Stimulated activated naive B cell treated with anti-CD40 and anti-IgM and Interleukin-4, amounts not matched to agents 10 μg/mL and 1 μg/mL and 100 μg/mL, for 72 hours (primary cell): ENCODE measurements around the gene CEACAM20.

ENCODE experiments used
- ATAC-seq, 2 donors: fragments of 150-1000 bp; cut with Tn5 transposase; replicated peaks; 2 replicates each; pipeline ENCODE4 v1.10.0; 2021; ENCODE audit warnings: moderate library complexity in 1 of 2
- DNase-seq: peaks from one replicate; pipeline ENCODE4 v3.0.0; 2021
- H3K27ac Mint-ChIP-seq: one replicate; pipeline ENCODE4 v1.8.0; 2022; ENCODE audit warnings: mild to moderate bottlenecking, mixed read lengths
- H3K27me3 Mint-ChIP-seq, 2 donors: one replicate each; pipeline ENCODE4 v1.8.0; 2022; ENCODE audit warnings: mixed read lengths in 2 of 2
- H3K36me3 Mint-ChIP-seq, 2 donors: one replicate each; pipeline ENCODE4 v1.8.0; 2022; ENCODE audit warnings: mixed read lengths in 2 of 2, mild to moderate bottlenecking in 1 of 2
- H3K4me1 Mint-ChIP-seq, 2 donors: one replicate each; pipeline ENCODE4 v1.8.0; 2022; ENCODE audit warnings: mixed read lengths in 2 of 2, mild to moderate bottlenecking in 1 of 2
- H3K4me3 Mint-ChIP-seq, 2 donors: one replicate each; pipeline ENCODE4 v1.8.0; 2022; ENCODE audit warnings: mild to moderate bottlenecking in 2 of 2, mixed read lengths in 2 of 2, moderate library complexity in 1 of 2
- H3K9me3 Mint-ChIP-seq, 2 donors: one replicate each; pipeline ENCODE4 v1.8.0; 2022; ENCODE audit warnings: mixed read lengths in 2 of 2, mild to moderate bottlenecking in 1 of 2

The CEACAM20 gene

DNA sequence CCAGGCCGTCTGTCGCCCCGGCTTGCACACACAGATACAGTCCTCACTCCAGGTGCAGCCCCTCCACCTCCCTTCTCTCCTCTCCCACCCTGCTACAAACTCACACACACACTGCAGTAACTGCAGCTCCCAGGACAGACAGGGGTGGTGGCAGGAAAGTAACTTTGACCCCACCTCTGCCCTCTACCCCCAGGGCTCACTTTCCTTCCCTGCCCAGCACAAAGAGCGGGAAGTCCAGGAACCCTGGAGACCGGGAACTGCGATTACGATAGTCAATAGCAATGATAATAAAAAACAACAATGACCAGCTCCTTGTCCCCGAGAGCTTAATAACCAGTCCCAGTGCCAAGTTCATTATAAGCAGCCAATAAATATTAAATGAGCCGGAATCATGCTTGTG is at the start of gene CEACAM20:
CEACAM20 (minus strand) TSS at position 140 of the 400 bp plus-strand sequence. CDS start 166 bp downstream, outside the sequence.
- Mint-ChIP-seq H3K4me3 (no peak within 1 kb of the TSS), H3K27ac (no peak within 1 kb of the TSS), H3K9me3 (peaks cover 5 to 11% of the 10 kb centered on the region in 2 donors), H3K36me3 (no peaks in the 10 kb centered on the region), H3K4me1 (no peaks in the 10 kb centered on the region), H3K27me3 (peaks cover 31 to 35% of the 10 kb centered on the region in 2 donors)
- DNase-seq: no peak
- no peak for ATAC-seq

DNA sequence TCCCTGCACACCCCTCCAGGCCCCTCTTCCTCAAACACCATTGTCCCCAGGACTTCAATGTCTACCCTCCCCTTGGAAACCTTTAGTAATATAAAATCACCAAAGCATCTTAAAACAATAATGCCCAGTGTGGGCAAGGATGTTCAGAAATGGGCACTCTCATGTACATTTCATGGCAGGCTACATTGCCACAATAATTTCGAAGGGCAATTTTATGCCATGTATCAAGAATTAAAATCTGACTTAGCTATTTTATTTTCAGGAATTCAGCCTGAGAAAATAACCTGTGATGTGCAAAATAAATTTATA is 48.0 kb upstream of the CEACAM20 start:
- no peak for ATAC-seq

GRCh38 chr19:44576843-44577565 is 47.5 kb upstream of the CEACAM20 start:
- H3K36me3 Mint-ChIP-seq: no peaks in the 10 kb centered on the region
- no peak overlapping the region for H3K27ac Mint-ChIP-seq
- peak; percentile 51 to 54 for ATAC-seq
- no peak overlapping the region for H3K4me3 Mint-ChIP-seq
- no peaks in the 10 kb centered on the region for H3K9me3 Mint-ChIP-seq
- H3K4me1 Mint-ChIP-seq: no peaks in the 10 kb centered on the region
- no peaks in the 10 kb centered on the region for H3K27me3 Mint-ChIP-seq
- DNase-seq: no peak

More for the DNA sequence above, 48.0 kb upstream of the CEACAM20 start:
- H3K4me1 Mint-ChIP-seq: no peaks in the 10 kb centered on the region
- no peak overlapping the region for H3K4me3 Mint-ChIP-seq
- DNase-seq: no peak
- no peaks in the 10 kb centered on the region for H3K9me3 Mint-ChIP-seq
- peaks cover 4 to 5% of the 10 kb centered on the region in 2 donors for H3K27me3 Mint-ChIP-seq
- no peaks in the 10 kb centered on the region for H3K36me3 Mint-ChIP-seq
- no peak overlapping the region for H3K27ac Mint-ChIP-seq

DNA sequence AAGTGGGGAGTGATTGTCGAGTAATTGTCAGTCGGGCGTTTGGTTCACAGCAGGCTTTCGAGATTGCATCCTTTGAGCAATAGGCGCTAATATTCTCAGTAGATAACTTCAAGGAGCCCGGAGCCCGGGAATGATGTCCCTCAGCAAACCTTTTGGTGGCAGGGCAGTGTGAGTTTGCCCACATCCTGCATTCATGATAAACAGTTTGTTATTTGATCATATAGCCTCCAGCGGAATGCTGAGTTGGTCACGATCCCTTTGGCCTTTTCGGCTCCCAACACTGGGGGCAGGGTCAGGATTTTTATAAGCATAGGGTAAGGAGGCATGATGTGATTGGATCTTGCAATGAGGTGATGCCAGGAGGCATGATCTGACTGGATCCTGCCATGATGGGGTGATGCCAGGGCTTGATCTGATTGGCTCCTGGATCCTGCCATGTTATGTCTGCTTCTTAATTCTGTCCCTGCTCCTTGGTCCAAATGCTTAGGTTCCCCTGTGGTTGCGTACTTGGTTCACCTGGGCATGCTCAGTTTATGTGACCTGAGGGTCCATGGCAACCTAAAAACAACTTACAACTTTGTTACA is 45.7 kb upstream of the CEACAM20 start:
- H3K4me3 Mint-ChIP-seq: no peak overlapping the region
- no peaks in the 10 kb centered on the region for H3K36me3 Mint-ChIP-seq
- H3K9me3 Mint-ChIP-seq: no peaks in the 10 kb centered on the region
- H3K4me1 Mint-ChIP-seq: peaks cover 0 to 5% of the 10 kb centered on the region in 2 donors
- H3K27ac Mint-ChIP-seq: no peak overlapping the region
- ATAC-seq: no peak
- peaks cover 0 to 3% of the 10 kb centered on the region in 2 donors for H3K27me3 Mint-ChIP-seq
- DNase-seq: no peak

DNA sequence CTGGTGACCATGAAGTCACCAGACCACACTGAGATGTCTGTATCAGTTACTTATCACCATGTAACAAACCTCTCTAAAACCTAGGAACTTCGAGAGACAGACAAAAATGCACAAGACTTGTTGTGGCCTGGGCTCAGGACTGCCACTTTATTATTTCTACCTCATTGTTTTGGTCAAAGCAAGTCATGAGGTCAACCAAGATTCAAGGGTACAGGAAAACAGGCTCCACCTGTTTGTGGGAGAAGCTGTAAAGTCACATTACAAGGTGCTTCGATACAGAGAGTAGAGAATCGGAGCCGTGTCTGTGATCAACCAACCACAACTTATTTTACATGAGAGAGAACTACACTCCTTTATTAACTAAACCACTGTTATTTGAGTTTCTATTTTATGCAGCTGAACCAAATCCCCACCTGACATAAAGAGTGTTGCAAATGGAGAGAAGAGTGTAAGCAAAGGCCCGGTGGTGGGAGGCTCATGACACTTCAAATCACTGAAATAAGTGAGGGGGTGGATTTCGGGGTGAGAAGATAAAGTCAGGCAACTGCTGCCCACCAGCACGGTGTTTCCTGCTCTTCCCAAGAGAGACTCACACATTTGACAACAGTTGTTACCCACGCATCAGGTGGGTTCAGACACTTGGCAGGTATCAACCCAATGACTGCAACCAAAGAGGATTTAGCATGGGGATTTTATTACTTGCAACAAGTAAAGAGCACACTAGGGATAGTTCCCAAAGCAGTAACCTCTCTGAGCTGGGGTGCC is 44.9 kb upstream of the CEACAM20 start:
- H3K27ac Mint-ChIP-seq: no peak overlapping the region
- no peaks in the 10 kb centered on the region for H3K9me3 Mint-ChIP-seq
- H3K4me3 Mint-ChIP-seq: no peak overlapping the region
- H3K36me3 Mint-ChIP-seq: no peaks in the 10 kb centered on the region
- peaks cover 0 to 5% of the 10 kb centered on the region in 2 donors for H3K4me1 Mint-ChIP-seq
- no peak for DNase-seq
- peaks cover 0 to 5% of the 10 kb centered on the region in 2 donors for H3K27me3 Mint-ChIP-seq
- no peak for ATAC-seq

DNA sequence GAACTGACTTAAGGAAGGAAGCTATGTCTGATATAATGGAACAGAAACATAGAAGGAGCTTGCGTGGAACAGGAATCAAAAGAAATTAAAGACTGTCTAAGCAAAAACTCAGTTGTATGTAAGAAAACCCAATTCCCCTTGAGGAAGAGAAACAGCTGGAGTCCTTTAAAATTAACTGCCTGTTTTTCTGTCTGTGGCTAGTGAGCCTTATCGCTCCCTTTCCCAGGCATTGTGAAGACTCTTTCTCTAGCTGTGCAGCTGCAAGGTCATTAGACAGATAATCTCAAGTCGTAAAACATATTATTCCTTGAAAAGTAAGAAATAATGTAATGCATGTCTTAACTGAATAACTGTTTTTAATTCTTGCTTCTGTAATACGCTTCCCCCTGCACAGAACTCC is 44.2 kb upstream of the CEACAM20 start:
- no peak for ATAC-seq
- no peaks in the 10 kb centered on the region for H3K36me3 Mint-ChIP-seq
- H3K27me3 Mint-ChIP-seq: peaks cover 0 to 5% of the 10 kb centered on the region in 2 donors

DNA sequence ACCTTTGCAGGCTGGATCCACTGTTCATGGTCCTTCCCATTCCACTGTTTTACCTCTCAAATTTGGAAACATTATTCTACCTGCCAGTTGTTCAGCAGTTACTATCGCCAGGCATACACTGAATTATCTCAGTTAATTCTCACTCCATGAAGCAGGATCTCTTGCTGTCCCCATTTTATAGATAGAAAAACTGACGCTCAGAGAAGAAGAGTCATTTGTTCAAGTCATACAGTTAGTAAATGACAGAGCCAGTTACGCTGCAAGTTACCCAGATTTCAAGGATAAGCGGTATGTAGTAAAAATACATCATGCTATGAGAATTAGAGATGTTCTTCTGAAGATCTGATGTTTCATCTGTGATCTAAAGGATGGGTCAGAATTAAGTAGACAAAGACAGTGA is 43.7 kb upstream of the CEACAM20 start:
- no peak for DNase-seq

More for the DNA sequence above, 44.2 kb upstream of the CEACAM20 start:
- H3K27ac Mint-ChIP-seq: no peak overlapping the region
- H3K4me3 Mint-ChIP-seq: no peak overlapping the region
- H3K9me3 Mint-ChIP-seq: no peaks in the 10 kb centered on the region
- H3K4me1 Mint-ChIP-seq: peaks cover 0 to 5% of the 10 kb centered on the region in 2 donors
- no peak for DNase-seq

DNA sequence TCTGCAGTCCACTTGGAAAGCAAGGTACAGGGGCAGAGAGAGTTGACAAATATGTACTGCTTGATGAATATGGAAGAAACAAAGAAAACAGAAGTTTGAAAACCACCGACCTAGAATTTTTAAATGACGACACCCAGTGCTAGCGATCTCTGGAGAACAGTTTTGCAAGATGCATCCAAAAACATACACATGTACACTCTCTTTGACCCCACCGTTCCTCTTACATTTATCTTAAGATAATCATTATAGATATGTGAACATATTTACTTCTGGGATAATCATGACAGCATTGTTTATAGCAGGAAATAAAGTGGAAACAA is 43.1 kb upstream of the CEACAM20 start:
- Mint-ChIP-seq H3K4me1 (peaks cover 0 to 5% of the 10 kb centered on the region in 2 donors), H3K27me3 (peaks cover 6 to 10% of the 10 kb centered on the region in 2 donors), H3K36me3 (no peaks in the 10 kb centered on the region), H3K4me3 (no peak overlapping the region), H3K27ac (no peak overlapping the region), H3K9me3 (no peaks in the 10 kb centered on the region)
- ATAC-seq (no peak), DNase-seq (no peak)

More for the DNA sequence above, 43.7 kb upstream of the CEACAM20 start:
- H3K4me3 Mint-ChIP-seq: no peak overlapping the region
- no peak overlapping the region for H3K27ac Mint-ChIP-seq
- H3K4me1 Mint-ChIP-seq: peaks cover 0 to 5% of the 10 kb centered on the region in 2 donors
- no peaks in the 10 kb centered on the region for H3K9me3 Mint-ChIP-seq
- peaks cover 2 to 7% of the 10 kb centered on the region in 2 donors for H3K27me3 Mint-ChIP-seq
- no peak for ATAC-seq
- no peaks in the 10 kb centered on the region for H3K36me3 Mint-ChIP-seq

GRCh38 chr19:44571830-44572580 is 42.5 kb upstream of the CEACAM20 start:
- no peak for DNase-seq
- Mint-ChIP-seq H3K9me3 (no peaks in the 10 kb centered on the region), H3K36me3 (no peaks in the 10 kb centered on the region), H3K27me3 (peaks cover 8 to 12% of the 10 kb centered on the region in 2 donors), H3K27ac (no peak overlapping the region), H3K4me1 (peaks cover 0 to 5% of the 10 kb centered on the region in 2 donors), H3K4me3 (no peak overlapping the region)
- no peak for ATAC-seq

- ATAC-seq: peak; percentile 69 to 82
- no peaks in the 10 kb centered on the region for H3K36me3 Mint-ChIP-seq
- H3K27ac Mint-ChIP-seq: no peak overlapping the region
- H3K9me3 Mint-ChIP-seq: no peaks in the 10 kb centered on the region
- H3K27me3 Mint-ChIP-seq: peaks cover 15 to 17% of the 10 kb centered on the region in 2 donors
- peak; percentile 25 for DNase-seq
- no peak overlapping the region for H3K4me3 Mint-ChIP-seq
- H3K4me1 Mint-ChIP-seq: peaks cover 0 to 5% of the 10 kb centered on the region in 2 donors
Measured at GRCh38 chr19:44570984-44571684, 41.7 kb upstream of the CEACAM20 start.

- DNase-seq: no peak
- no peaks in the 10 kb centered on the region for H3K36me3 Mint-ChIP-seq
- no peaks in the 10 kb centered on the region for H3K9me3 Mint-ChIP-seq
- H3K27me3 Mint-ChIP-seq: peaks cover 19% of the 10 kb centered on the region in 2 donors
- H3K27ac Mint-ChIP-seq: no peak overlapping the region
- ATAC-seq: no peak
- H3K4me1 Mint-ChIP-seq: peaks cover 0 to 5% of the 10 kb centered on the region in 2 donors
- H3K4me3 Mint-ChIP-seq: no peak overlapping the region
Measured at GRCh38 chr19:44570603-44570983, 41.1 kb upstream of the CEACAM20 start.

DNA sequence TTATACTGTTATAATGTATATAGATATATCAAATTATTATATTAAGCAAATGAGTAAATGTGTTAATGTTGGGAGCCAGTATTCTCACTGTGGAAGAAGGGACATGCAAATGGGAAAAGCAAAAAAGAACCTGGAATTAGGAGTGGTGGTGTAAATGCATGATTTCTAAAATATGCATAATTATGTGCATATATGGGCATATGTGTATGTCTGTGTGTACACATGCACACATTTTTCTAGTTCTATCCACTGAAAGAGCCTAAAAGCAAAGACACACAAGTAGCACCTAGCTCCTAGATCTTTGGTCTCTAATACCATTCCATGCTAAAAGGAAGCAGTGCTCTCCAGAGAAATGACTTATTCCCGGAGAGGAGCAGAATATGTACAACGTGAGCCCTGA is 38.3 kb upstream of the CEACAM20 start:
- Mint-ChIP-seq H3K27ac (no peak overlapping the region), H3K9me3 (no peaks in the 10 kb centered on the region), H3K27me3 (peaks cover 26 to 33% of the 10 kb centered on the region in 2 donors), H3K4me1 (peaks cover 0 to 5% of the 10 kb centered on the region in 2 donors), H3K36me3 (no peaks in the 10 kb centered on the region), H3K4me3 (no peak overlapping the region)
- ATAC-seq: no peak
- DNase-seq: no peak

- peaks cover 0 to 1% of the 10 kb centered on the region in 2 donors for H3K9me3 Mint-ChIP-seq
- DNase-seq (no peak), ATAC-seq (no peak)
- H3K4me3 Mint-ChIP-seq: no peak overlapping the region
- H3K4me1 Mint-ChIP-seq: peaks cover 0 to 5% of the 10 kb centered on the region in 2 donors
- no peak overlapping the region for H3K27ac Mint-ChIP-seq
- peaks cover 30 to 33% of the 10 kb centered on the region in 2 donors for H3K27me3 Mint-ChIP-seq
- H3K36me3 Mint-ChIP-seq: no peaks in the 10 kb centered on the region
Measured at GRCh38 chr19:44566984-44567383, 37.5 kb upstream of the CEACAM20 start.
